Measurements from ENCODE around the gene ATRNL1.

DNA sequence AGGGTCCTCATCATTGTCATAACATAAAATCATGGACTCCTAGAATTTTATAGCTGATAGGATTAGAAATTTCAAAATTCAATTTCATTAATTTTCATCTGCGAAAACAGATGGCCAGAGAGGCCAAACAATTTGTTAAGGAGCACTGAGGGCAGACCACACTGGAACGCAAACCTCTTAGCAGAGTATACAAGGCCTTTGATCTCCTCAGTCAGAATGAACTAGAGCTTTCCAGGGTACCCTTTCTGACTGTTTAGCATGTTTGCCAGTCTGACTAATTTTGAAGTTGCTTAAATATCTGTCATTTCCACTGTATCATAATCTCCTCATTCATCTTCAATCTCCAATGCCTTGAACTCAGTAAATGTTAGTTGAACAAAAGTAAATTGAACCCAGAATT is 41.9 kb upstream of the ATRNL1 start:
- TF ChIP-seq CTCF (IDR thresholded peaks at IDR 0.05; ENCODE audit: low read length): no peak
- no peak for TF ChIP-seq EZH2 (optimal IDR thresholded peaks at IDR 0.05; ENCODE audit: low read depth, low read length)

All from MM.1S (cell line).